Kidney (tissue), 14 donors: ENCODE data around the gene NOLC1. TPM values are rescaled to one million over a fixed set of nuclear protein-coding genes. Genes with fewer than 3 reads are reported as not detected.
A peak's percentile ranks its signal among the peaks of the same experiment; 100 is the strongest.

Experiments
- DNase-seq, 5 donors: peaks; one replicate each; pipeline ENCODE4 v3.0.0-alpha.2; 2013 to 2020
- FAIRE-seq: peaks from 2 replicates; lab custom pipeline; 2012; peaks lifted over from hg19 to GRCh38; lab: Jason Lieb, UNC
- H3K27ac ChIP-seq, 2 donors: one replicate each; pipeline ENCODE4 v1.7.0; 2013; ENCODE audit warnings: low read depth in 2 of 2, low read length in 2 of 2, inconsistent platforms in 1 of 2
- H3K27me3 ChIP-seq: one replicate; pipeline ENCODE4 v1.7.1; 2013; ENCODE audit warnings: low read length, inconsistent platforms; ENCODE audit not compliant: control insufficient read depth, insufficient read depth
- H3K36me3 ChIP-seq, 3 donors: one replicate each; pipeline versions ENCODE4 v1.7.0 to v1.7.1; 2013; ENCODE audit warnings: low read length in 3 of 3, control low read depth in 1 of 3, inconsistent platforms in 1 of 3; ENCODE audit not compliant: insufficient read depth in 3 of 3, control insufficient read depth in 2 of 3
- H3K4me1 ChIP-seq, 3 donors: one replicate each; pipeline versions ENCODE4 v1.7.0 to v1.7.1; 2013; ENCODE audit warnings: low read length in 3 of 3, inconsistent platforms in 1 of 3, low read depth in 1 of 3; ENCODE audit not compliant: control insufficient read depth in 2 of 3, insufficient read depth in 2 of 3
- H3K4me3 ChIP-seq, 3 donors: one replicate each; pipeline versions ENCODE4 v1.7.0 to v1.8.1; 2013; ENCODE audit warnings: low read length in 3 of 3, control low read depth in 1 of 3, inconsistent platforms in 1 of 3
- H3K9ac ChIP-seq, 3 donors: one replicate each; pipeline versions ENCODE4 v1.7.0 to v1.7.1; 2013; ENCODE audit warnings: low read length in 3 of 3, control low read depth in 1 of 3, inconsistent platforms in 1 of 3
- H3K9me3 ChIP-seq, 3 donors: one replicate each; pipeline versions ENCODE4 v1.7.0 to v1.7.1; 2013; ENCODE audit warnings: low read length in 3 of 3, control low read depth in 1 of 3, inconsistent platforms in 1 of 3; ENCODE audit not compliant: control insufficient read depth in 2 of 3, insufficient read depth in 1 of 3
- CTCF ChIP-seq: IDR thresholded peaks from 3 replicates; pipeline ENCODE4 v1.5.1; 2012; ENCODE audit warnings: mild to moderate bottlenecking, moderate library complexity, borderline replicate concordance; ENCODE audit not compliant: insufficient read depth; ENCODE audit errors: extremely low read depth
- intact Hi-C: fragments of 100-400 bp; cut with DNase I; formaldehyde crosslinking; loops from one replicate; pipeline ENCODE4 v1.11.1; 2022
- polyA plus RNA-seq: library from polyadenylated mRNA; stranded (reverse); fragments of 350-450 nt; fragmentation: Illumina TruSeq; extraction: RNeasy Lipid Tissue Mini Kit (QIAGEN cat#74804); gene quantifications from one replicate; pipeline ENCODE4 v1.2.3, GENCODE V29; 2014; ENCODE audit warnings: low read depth, low replicate concordance; ENCODE audit not compliant: insufficient read depth
- total RNA-seq: library from RNA; stranded (reverse); fragmentation: NEBNext Ultra II Directional; extraction: Animal tissue kit (Norgen Biotek cat#: 25700); gene quantifications from one replicate; pipeline ENCODE4 v1.2.1, GENCODE V29; 2021
- donor health status: control.
- donor health status: control.
- donor health status: control.
- donor health status: control.
- donor health status: control.
- donor health status: DM: yes; HTN: yes; CAD: no.
- donor health status: Normal renal cell carcinoma (clear cell type).

The NOLC1 gene
- total and polyA plus RNA-seq, 2 donors from 2014 or later = 20.1 to 50.4 TPM

DNA sequence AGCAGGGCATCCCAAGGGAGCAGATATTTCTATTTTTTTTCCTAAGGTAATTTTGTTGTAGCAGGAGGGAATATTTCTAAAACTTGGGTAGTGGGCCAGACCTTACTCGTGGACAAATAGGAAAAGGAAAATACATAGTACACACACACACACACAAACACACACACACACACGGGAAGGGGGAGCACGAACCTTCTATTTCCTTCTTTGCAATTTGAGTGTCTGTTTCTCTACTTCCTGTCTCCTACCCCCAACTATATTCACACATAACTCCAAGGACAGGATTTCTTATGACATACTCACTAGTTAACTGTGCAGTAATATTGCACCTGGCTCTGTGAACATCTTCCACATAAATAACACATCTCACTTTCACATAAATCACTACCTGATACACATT is 36.4 kb upstream of the NOLC1 start:
- Histone ChIP-seq H3K9me3 (no peaks in the 10 kb centered on the region), H3K4me1 (peaks cover 7 to 49% (median 38%) of the 10 kb centered on the region in 3 donors), H3K27ac (peak overlapping the region in 1 of 2 donors; percentile 67), H3K27me3 (no peaks in the 10 kb centered on the region), H3K9ac (peak overlapping the region in 1 of 3 donors; percentile 73), H3K36me3 (peaks cover 2 to 10% (median 5%) of the 10 kb centered on the region in 3 donors), H3K4me3 (peak overlapping the region in 1 of 3 donors; percentile 61)
- FAIRE-seq = no peak
- intact Hi-C loops = no loop called here
- DNase-seq = peak in 1 of 5 donors; percentile 44
- no peak for TF ChIP-seq CTCF

- H3K9ac ChIP-seq = peak overlapping the region in 1 of 3 donors; percentile 80
- H3K36me3 ChIP-seq = peaks cover 0 to 2% (median under 1%) of the 10 kb centered on the region in 3 donors
- no peak for TF ChIP-seq CTCF
These were observed 35.5 kb upstream of the NOLC1 start for GRCh38 chr10:102116656-102117055.

DNA sequence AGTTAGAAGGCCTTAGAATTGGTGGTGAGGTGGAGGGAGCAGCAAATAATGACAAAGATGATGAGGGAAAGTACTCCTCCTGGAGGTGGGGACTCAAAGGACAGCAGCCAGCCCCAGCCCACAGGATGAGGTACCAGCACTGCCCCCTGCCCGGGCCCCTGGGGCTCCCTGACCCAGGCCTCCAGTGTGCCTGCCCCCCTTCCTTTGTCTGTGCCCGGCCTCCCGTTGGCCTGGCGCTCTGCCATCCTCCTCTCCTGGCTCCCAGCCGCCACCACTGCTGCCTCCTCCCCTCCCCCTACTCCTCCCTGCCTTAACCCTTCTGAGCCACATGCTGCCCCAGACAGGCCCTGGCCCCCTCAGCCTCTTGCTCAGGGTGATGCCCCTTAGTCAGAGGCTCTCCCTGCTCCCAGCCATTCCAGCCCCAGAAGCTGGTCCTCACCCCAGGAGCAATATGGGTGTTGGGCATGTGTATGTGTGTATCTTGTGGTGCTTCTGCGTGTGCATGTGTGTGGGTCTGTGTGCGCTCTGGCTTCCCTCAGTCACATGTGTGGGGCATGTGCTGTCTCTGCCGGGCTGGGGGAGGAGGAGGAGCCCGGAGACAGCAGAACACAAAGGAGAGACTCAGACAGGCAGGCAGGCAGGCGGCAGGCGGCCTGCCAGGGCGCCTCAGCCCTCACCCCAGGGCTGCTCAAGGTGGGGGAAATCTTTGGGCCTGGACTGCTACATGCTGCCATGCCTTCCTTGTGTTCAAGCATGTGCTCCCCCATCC is 34.6 kb upstream of the NOLC1 start:
- Histone ChIP-seq H3K9ac (peak overlapping the region in 2 of 3 donors; percentile 51 to 80), H3K4me3 (peak overlapping the region; percentile 48 to 88 (median 70)), H3K9me3 (no peaks in the 10 kb centered on the region), H3K36me3 (no peaks in the 10 kb centered on the region), H3K4me1 (peaks cover 7 to 61% (median 49%) of the 10 kb centered on the region in 3 donors), H3K27ac (peak overlapping the region; percentile 99), H3K27me3 (no peaks in the 10 kb centered on the region)
- TF ChIP-seq CTCF = no peak
- no peak for FAIRE-seq
- intact Hi-C loops = no loop called here
- DNase-seq = peak; percentile 87 to 94 (median 92)

More at GRCh38 chr10:102116656-102117055, 35.5 kb upstream of the NOLC1 start:
- peak overlapping the region in 1 of 3 donors; percentile 88 for H3K4me3 ChIP-seq
- no peaks in the 10 kb centered on the region for H3K9me3 ChIP-seq
- H3K27me3 ChIP-seq = no peaks in the 10 kb centered on the region
- H3K4me1 ChIP-seq = peaks cover 7 to 56% (median 45%) of the 10 kb centered on the region in 3 donors
- DNase-seq (no peak), FAIRE-seq (no peak)
- peak overlapping the region; percentile 32 to 63 for H3K27ac ChIP-seq
- intact Hi-C loops = no loop called here
